Transverse colon (tissue), 3 donors: Measurements from ENCODE around the gene RDX.

Experiments
- EP300 ChIP-seq: sonication (generic); formaldehyde crosslinking; IDR thresholded peaks from one replicate; pipeline ENCODE4 v1.6.1; 2017; ENCODE audit warnings: antibody characterized with exemption, low read depth
- TF ChIP-seq, protein P1 (sequence below), 5 experiments: fragments of 200-600 bp in 3 of 5; fragments of 450-650 bp in 2 of 5; sonication (generic) in 3 of 5; IDR thresholded peaks; 1 replicate in 2 of 5; 2 replicates in 3 of 5; pipeline ENCODE4 v1.5.1; 2016 to 2017; ENCODE audit warnings: antibody characterized with exemption in 5 of 5, inconsistent platforms in 3 of 5, mild to moderate bottlenecking in 2 of 5, moderate library complexity in 1 of 5

DNA sequence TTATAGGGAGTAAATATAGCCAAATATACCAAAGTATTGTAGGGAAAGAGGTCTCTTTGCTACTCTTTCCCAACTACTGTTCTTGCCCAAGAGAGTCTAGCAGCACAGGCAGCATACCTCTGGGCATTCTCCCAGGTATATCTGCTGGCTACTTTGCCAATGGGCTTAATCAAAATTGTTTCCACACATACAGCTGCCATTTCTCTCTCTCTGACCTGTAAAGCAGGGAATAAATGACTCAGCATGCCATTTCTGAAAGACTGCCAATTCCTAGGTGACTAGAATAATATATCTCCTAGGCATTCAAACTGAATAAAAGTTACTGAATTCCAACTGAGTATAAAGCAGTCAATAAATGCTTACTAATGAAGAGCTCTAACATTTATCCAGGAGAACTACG is 44.6 kb downstream of the RDX start:
- TF ChIP-seq, protein P1, sequence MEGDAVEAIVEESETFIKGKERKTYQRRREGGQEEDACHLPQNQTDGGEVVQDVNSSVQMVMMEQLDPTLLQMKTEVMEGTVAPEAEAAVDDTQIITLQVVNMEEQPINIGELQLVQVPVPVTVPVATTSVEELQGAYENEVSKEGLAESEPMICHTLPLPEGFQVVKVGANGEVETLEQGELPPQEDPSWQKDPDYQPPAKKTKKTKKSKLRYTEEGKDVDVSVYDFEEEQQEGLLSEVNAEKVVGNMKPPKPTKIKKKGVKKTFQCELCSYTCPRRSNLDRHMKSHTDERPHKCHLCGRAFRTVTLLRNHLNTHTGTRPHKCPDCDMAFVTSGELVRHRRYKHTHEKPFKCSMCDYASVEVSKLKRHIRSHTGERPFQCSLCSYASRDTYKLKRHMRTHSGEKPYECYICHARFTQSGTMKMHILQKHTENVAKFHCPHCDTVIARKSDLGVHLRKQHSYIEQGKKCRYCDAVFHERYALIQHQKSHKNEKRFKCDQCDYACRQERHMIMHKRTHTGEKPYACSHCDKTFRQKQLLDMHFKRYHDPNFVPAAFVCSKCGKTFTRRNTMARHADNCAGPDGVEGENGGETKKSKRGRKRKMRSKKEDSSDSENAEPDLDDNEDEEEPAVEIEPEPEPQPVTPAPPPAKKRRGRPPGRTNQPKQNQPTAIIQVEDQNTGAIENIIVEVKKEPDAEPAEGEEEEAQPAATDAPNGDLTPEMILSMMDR (IDR thresholded peaks at IDR 0.05): no peak
- no peak for TF ChIP-seq EP300
